Measurements from ENCODE around the gene KREMEN1.

GRCh38 chr22:29043906-29044575 is 28.8 kb upstream of the KREMEN1 start:
- TF ChIP-seq CTCF (IDR thresholded peaks at IDR 0.05; ENCODE audit: borderline replicate concordance, extremely low read depth, low read length, poor library complexity, severe bottlenecking) (no peak), EZH2 (IDR thresholded peaks at IDR 0.05; ENCODE audit: borderline replicate concordance, low read depth, low read length, severe bottlenecking) (no peak)

Measured in DND-41 (cell line).